ENCODE measurements around the gene OR5P2. TPM values are rescaled to one million over a fixed set of nuclear protein-coding genes. Genes with fewer than 3 reads are reported as not detected.
"Not testable (repeated sequence)": the region's sequence is repeated elsewhere in the genome, so short reads cannot be mapped to it uniquely, and the experiment has no call there.

Gene OR5P2
- total RNA-seq (2014; rRNA removed; shearing (Covaris generic)) = not detected in 2 replicates
- not detected in 2 replicates for polyA plus RNA-seq (2014; cell fraction: nucleus; rRNA removed)

- no peak for DNase-seq (ENCODE audit: extremely low read depth, low read depth)
Observed at GRCh38 chr11:7796842-7797241, at the start of gene OR5P2. Gene OR5P2 (minus strand): TSS chr11:7796942. CDS start chr11:7796942, 0 bp downstream.

GRCh38 chr11:7846003-7846402 lies 49.3 kb upstream of the OR5P2 start:
- DNase-seq (ENCODE audit: extremely low read depth, low read depth) = no peak

- no peak for DNase-seq (ENCODE audit: extremely low read depth, low read depth)
Observed at GRCh38 chr11:7844986-7845385, 48.2 kb upstream of the OR5P2 start.

- DNase-seq (ENCODE audit: extremely low read depth, low read depth) = no peak
Observed at GRCh38 chr11:7844521-7844920, 47.8 kb upstream of the OR5P2 start.

- no peak for DNase-seq (ENCODE audit: extremely low read depth, low read depth)
Observed at GRCh38 chr11:7840578-7840977, 43.8 kb upstream of the OR5P2 start.

GRCh38 chr11:7833527-7833926 lies 36.8 kb upstream of the OR5P2 start:
- no peak for DNase-seq (ENCODE audit: extremely low read depth, low read depth)

GRCh38 chr11:7830740-7831139 lies 34.0 kb upstream of the OR5P2 start, which contains the start of gene OR5P3:
Gene OR5P3 (minus strand): TSS chr11:7830840.
- no peak for DNase-seq (ENCODE audit: extremely low read depth, low read depth)

- DNase-seq (ENCODE audit: extremely low read depth, low read depth) = no peak
Observed at GRCh38 chr11:7826324-7826723, 29.6 kb upstream of the OR5P2 start.

GRCh38 chr11:7820417-7820816 lies 23.7 kb upstream of the OR5P2 start:
- DNase-seq (ENCODE audit: extremely low read depth, low read depth) = not testable (repeated sequence)

GRCh38 chr11:7814897-7815296 lies 18.2 kb upstream of the OR5P2 start:
- DNase-seq (ENCODE audit: extremely low read depth, low read depth) = not testable (repeated sequence)

GRCh38 chr11:7810301-7810700 lies 13.6 kb upstream of the OR5P2 start:
- DNase-seq (ENCODE audit: extremely low read depth, low read depth) = not testable (repeated sequence)

- DNase-seq (ENCODE audit: extremely low read depth, low read depth) = no peak
Observed at GRCh38 chr11:7793233-7793632, 3.5 kb downstream of the OR5P2 start.

- no peak for DNase-seq (ENCODE audit: extremely low read depth, low read depth)
Observed at GRCh38 chr11:7787239-7787638, 9.5 kb downstream of the OR5P2 start.

GRCh38 chr11:7775689-7776088 lies 21.1 kb downstream of the OR5P2 start:
- DNase-seq (ENCODE audit: extremely low read depth, low read depth) = no peak

- DNase-seq (ENCODE audit: extremely low read depth, low read depth) = not testable (repeated sequence)
Observed at GRCh38 chr11:7764301-7764700, 32.4 kb downstream of the OR5P2 start.

GRCh38 chr11:7759010-7759409 lies 37.7 kb downstream of the OR5P2 start:
- no peak for DNase-seq (ENCODE audit: extremely low read depth, low read depth)

GRCh38 chr11:7749456-7749855 lies 47.3 kb downstream of the OR5P2 start:
- DNase-seq (ENCODE audit: extremely low read depth, low read depth) = no peak

Other genes with a start within 250 kb of the OR5P2 start
- 3.6 and 5.5 TPM in 2 replicates for gene CYB5R2, start 123.4 kb downstream of the OR5P2 start, total RNA-seq (2014; rRNA removed; shearing (Covaris generic))
- not detected in 2 replicates for gene OVCH2, start 90.5 kb downstream of the OR5P2 start, total RNA-seq (2014; rRNA removed; shearing (Covaris generic))
- gene OR5P3, start 33.9 kb upstream of the OR5P2 start, total RNA-seq (2014; rRNA removed; shearing (Covaris generic)) = not detected in 2 replicates
- not detected in 2 replicates for gene OR10A6, start 134.3 kb upstream of the OR5P2 start, total RNA-seq (2014; rRNA removed; shearing (Covaris generic))
- not detected in 2 replicates for gene OR10A3, start 144.8 kb upstream of the OR5P2 start, total RNA-seq (2014; rRNA removed; shearing (Covaris generic))
- not detected in 2 replicates for gene NLRP10, start 168.5 kb upstream of the OR5P2 start, total RNA-seq (2014; rRNA removed; shearing (Covaris generic))
- gene EIF3F, start 190.4 kb upstream of the OR5P2 start, total RNA-seq (2014; rRNA removed; shearing (Covaris generic)) = 218 and 223 TPM in 2 replicates